Occipital lobe (tissue), 2 donors: ENCODE measurements around the gene GPR180. TPM values are rescaled to one million over a fixed set of nuclear protein-coding genes. Genes with fewer than 3 reads are reported as not detected.

ENCODE experiments used
- DNase-seq: peaks from one replicate; lab custom pipeline; 2025; lab: John Stamatoyannopoulos, UW
- total RNA-seq: library from RNA; depleted of rRNA; stranded (reverse); fragments of >200 nt; gene quantifications from one replicate; pipeline ENCODE4 v1.2.3, GENCODE V29; 2014

Gene GPR180
- total RNA-seq, 1 donor from 2014 or later: 10.6 TPM

DNA sequence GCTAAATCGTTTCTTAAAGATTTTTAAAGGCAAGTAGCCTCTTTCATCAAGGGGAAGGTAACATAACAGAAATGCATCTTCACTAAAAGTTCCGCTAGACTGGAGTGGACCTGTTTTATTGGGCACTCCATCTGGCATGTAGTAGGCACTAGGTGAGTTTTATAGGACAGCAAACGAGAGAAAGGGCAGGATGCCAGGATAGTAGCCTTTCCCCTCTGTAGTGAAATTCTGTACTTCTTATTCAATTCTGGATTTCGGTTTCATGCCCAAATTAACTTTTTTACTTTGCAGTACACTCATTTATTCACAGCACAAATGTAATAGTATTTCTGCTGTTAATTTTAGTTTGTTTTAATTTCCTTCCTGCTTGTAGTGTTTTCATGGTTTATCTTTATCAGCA is 45.2 kb downstream of the GPR180 start:
- no peak for DNase-seq

DNA sequence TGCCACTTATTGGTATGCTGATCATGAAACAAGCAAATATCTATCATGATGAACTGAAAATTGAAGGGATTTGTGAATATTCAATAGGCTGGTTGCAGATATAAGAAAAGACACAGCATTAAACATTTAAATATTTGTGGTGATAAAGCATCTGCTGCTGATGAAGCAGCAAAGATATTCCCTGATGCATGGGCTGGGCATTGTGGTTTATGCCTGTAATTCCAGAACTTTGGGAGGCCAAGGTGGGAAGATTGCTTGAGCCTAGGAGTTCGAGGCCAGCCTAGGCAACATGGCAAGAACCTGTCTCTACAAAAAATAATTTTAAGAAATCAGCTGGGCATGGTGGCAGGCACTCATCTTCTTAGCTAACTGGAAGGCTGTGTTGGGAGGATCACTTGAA is 54.5 kb downstream of the GPR180 start:
- no peak for DNase-seq

DNA sequence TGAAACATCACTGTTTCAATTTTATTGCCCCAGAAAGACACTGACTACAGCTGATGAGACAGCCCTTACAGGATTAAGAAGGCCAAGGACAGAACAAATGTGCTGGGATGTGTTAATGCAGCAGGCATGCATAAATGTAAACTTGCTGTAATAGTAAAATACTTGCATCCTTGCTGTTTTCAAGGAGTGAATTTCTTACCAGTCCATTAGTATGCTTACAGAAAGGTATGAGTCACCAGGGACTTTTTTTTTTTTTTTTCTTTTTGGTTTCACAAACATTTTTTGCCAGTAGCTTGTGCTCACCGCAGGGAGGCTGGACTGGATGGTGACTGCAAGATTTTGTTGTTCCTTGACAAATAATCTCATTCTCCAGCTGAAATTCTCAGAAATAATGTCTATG is 55.1 kb downstream of the GPR180 start:
- DNase-seq: no peak

GRCh38 chr13:94657167-94657566 is 55.5 kb downstream of the GPR180 start:
- DNase-seq: no peak

DNA sequence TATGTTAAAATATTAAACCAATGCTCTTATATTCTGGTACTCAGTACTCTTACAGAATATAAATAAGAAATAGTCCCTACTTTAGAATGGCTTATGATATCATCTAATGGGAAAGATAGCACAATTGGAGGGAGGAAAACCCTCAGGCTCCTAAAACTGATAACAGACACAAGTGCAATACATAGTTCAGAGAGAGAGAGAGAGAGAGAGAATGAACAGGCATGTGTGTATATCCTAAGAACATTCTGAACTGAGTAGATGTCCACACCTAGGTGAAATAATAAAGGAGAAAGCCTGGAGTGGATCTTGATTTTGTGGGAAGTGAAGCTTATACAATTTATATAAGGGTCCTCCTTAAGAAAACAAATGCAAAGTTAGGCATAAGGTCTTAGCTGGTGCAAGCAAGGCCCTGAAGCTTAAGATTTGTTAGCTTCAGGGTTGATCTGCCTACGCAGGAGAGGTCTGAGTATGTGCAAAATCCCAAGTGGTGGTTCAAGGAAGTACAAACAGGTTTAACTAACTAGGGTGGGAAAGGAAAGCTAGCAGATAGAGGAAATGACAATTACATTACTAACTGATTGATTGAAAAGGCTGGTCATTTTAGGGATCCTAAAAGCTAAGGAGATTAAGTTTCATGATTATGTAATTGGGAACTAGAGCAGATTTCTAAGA is 57.4 kb downstream of the GPR180 start:
- DNase-seq: no peak

DNA sequence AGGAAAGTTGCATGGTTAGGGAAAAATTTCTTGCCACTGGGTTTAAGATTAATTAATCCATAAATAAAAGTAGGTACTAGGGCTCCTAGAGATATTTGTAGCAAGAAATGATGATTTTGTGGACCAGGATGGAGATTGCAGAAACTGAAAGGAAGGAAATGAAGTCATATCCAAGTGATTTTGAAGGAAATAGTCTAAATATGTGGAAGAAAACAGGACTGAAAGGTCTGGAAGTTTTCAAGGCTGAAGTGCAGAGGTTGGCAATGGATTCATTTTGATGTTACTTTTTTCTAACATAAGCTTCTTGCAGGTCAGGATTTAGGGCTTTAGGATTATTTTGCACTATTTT is 57.9 kb downstream of the GPR180 start:
- no peak for DNase-seq

DNA sequence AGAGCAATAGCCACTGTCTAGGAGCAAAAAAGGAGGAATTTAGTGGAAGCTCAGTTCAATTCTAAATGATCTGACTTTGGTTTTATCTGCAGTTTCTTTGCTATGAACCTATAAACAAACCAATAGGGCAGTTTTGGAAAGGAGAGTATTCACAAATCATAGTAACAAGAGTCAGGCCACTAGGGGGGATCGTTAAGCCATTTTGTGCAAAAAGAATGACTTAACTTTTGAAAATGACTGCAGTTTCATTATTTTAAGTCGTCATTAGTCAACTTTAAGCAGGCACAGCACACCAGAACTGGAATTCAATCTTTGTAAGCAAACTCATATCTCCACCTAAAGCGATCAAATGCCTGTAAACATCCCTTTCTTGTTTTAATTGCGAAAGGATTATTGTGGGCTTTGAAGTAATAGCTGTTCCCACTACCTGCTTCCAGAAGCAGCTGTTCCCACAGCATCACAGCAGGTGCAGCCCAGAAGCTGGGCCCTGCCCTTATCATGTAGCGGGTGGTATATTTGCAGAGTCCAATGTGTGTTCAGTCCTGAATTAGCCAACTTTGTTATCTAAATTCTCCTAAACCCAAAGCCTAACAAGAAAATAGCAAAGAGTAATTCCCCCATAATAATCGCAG is 59.2 kb downstream of the GPR180 start:
- DNase-seq: no peak

DNA sequence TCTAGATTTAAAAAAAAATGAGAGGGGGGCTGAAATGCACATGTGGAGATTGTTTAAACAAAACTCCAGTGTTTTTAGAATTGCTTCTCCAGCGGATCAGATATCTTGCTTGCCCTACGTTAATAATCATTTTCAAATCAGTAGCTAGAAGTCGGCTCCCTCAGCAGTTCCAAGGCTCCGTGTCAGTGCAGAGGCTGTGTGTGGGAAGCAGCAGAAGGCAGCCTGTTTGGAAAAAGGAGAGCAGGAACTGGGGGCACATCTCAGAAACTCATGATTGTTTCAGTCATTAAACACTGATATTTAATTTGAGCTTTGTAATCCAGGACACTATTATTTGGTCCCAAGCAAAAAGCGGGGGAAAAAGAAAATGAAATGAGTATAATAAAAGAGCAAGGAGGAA is 59.7 kb downstream of the GPR180 start:
- DNase-seq: no peak

GRCh38 chr13:94662274-94662945 is 60.8 kb downstream of the GPR180 start:
- no peak for DNase-seq

- DNase-seq: no peak
These were observed 63.2 kb downstream of the GPR180 start for GRCh38 chr13:94664889-94665288.

DNA sequence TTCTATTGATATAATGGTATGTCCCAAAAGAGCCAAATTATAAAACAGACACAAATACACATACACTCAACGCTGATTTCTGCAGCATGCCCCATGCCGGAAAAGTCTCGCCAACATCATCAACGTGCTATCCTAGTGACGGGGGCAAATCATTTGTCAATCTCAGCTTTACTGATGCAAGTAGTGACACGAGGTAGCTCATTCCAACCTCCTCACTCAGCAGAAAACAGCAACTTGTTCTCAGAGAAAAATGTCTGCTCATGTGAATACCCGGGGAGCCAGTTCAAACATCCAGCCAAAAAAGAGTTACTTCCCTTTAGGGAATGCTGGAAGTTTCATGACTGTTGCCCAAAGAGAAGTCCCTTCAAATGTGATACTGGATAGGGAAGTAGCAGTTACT is 64.4 kb downstream of the GPR180 start:
- no peak for DNase-seq

GRCh38 chr13:94667190-94667589 is 65.5 kb downstream of the GPR180 start:
- no peak for DNase-seq

DNA sequence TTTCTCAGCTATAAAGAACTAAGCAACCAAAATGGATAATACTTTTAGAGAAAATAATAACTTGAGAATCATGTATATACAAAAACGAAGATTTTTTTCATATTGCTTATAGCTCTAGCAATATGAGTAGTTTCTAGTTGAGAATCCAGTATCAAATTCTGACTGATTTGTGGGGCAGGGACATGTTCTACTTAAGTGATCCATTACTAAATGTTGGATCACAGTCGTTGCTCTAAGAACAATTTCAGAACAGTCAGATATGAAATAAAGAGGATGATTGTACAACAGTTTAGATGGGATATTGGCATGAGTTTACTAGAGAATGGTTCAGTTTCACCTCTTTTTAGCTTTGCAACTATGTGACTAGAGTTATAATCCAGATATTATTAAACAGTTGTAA is 70.7 kb downstream of the GPR180 start:
- no peak for DNase-seq

- DNase-seq: no peak
These were observed 72.2 kb downstream of the GPR180 start for GRCh38 chr13:94673851-94674250.

DNA sequence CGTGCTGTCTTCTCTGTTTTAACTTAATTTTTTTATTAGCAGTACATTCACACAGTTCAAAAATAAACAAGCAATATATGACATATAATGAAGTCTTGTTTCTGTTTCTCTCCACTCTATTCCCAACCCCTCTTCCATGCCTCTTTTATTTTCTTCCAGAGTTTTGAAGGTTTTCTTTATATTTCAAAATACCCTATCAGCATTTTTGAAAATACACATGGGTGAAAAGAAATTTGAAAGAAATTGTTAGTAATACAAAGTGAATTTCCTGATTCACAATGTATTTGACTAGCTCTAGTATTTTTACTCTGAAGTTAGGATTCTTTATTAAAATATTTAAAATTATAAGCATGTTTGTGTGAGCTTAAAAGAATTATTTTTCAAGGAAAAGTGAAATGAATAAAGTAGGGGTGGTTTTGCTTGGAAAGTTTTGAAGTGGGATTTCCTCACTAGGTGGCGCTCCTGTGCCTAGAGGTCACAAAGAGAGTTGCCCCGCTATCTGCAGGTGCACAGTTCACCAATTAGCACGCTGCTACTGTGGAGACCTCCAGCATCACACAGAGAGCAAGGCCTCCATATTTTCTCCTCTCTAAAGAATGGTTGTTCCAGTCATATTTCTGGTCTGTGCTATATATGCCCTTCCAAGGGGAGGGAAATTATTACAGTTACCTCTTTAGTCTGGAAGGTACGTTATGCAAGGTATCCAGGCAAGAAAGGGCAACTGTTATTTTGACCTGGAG is 73.1 kb downstream of the GPR180 start:
- no peak for DNase-seq

DNA sequence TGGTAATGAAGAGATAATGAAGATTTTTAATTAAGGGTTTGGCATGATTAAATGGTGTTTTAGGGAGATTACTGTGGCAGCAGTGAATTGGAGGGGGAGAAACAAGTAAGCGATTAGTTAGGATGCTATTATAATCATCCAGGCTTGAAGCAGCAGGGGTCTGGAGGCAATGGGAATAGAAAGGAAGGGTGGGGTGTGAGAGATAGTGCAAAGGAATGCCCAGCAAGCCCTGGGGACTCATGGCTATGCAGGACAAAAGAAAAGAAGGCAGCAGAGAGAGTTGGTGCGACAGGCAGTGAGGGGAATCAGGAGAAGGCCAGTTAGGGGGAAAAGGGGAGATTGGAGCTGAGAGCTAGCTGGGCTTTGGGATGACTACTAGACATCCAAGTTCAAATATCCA is 76.1 kb downstream of the GPR180 start:
- no peak for DNase-seq

- DNase-seq: no peak
These were observed 77.2 kb downstream of the GPR180 start for GRCh38 chr13:94678845-94679244.

DNA sequence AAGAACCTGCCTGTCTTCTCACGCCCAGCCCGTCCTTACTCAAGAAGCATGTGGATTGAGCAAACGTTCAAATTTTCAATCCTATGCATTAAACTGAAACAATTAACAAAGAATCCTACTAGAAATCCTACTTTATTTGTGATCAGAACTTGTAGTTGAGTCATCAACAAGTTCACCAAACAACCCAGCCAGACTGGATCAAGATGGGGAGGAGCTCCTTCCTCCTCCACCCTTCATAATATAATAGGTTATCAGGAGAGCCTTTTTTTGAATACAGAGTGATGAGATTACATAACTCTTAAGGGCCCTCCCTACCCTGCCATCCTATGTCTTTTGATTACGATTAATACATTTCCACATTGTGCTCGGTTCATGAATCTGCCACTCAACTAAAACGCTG is 78.0 kb downstream of the GPR180 start:
- DNase-seq: no peak

GRCh38 chr13:94682229-94682628 is 80.6 kb downstream of the GPR180 start:
- DNase-seq: no peak

- DNase-seq: no peak
These were observed 81.8 kb downstream of the GPR180 start for GRCh38 chr13:94683409-94683808.
